ENCODE measurements around the gene AATF.

AATF gene

DNA sequence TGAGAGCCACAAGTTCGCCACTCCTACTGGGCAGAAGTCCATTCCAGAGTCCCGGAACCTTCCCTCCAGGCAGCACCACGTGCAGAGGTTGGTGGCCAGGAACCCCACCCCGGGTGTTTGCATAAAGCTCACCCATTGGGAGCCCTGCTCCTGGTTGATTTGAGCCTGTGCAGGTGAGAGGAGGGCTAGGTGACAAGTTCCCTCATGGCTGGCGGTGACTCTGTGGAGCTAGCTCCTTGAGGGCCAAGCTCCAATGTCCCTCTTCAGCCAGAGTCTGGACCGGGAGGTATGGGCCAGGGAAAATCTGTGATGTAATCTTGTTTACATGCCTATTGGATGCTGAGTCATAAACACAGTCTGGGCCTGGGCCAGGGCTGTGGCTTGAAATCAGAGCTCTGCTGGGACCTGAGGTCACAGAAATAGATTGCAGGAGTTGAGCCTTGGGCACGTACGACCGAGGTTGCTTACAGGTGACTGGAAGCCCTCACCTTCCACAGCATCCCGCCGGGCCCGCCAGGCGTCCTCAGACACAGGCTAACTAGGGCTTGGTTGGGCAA, 118.9 kb downstream of the AATF start:
- in situ Hi-C loops (cut with HindIII; ENCODE audit: low sequenced_read_pairs), result loop anchor here (25.0 kb wide), 1 partner anchor 305 kb away; no protein-coding TSS in a partner anchor

DNA sequence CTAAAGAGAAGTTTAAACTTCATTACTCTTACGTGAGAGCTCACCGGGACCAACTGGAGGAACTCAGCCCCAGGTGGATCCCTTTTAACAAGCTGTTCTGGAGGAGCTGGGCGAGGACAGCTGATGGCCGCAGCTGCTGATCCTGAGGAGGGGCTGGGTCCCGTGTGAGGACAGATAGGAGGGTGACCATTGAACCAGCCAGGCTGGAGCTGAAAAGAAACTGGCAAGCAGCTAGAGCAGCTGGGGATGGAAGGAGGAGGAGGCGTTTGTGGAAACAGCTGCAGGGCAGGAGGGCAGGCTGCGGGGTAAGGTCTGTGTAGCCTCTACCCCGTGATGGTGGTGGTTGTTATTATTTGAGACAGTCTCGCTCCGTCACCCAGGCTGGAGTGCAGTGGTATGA, 119.5 kb downstream of the AATF start:
- in situ Hi-C loops (cut with HindIII; ENCODE audit: low sequenced_read_pairs), result loop anchor here (25.0 kb wide), 1 partner anchor 306 kb away; no protein-coding TSS in a partner anchor

DNA sequence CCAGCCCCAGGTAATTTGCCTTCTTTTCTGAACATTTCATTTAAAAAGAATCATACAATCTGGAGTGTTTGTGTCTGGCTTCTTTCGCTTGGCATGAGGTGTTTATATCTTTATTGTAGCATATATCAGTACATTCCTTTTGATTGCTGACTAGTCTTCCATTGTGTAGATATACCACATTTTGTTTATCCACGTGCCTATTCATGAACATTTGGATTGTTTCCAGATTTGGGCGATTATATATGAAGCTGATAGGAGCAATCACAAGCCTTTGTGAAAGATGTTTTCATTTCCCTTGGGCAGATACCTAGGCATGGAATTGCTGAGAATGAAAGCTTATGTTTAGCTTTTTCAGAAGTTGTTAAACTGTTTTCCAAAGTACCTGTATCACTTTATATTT, 120.3 kb downstream of the AATF start:
- in situ Hi-C loops (cut with HindIII; ENCODE audit: low sequenced_read_pairs), result loop anchor here (25.0 kb wide), 1 partner anchor 307 kb away; no protein-coding TSS in a partner anchor

DNA sequence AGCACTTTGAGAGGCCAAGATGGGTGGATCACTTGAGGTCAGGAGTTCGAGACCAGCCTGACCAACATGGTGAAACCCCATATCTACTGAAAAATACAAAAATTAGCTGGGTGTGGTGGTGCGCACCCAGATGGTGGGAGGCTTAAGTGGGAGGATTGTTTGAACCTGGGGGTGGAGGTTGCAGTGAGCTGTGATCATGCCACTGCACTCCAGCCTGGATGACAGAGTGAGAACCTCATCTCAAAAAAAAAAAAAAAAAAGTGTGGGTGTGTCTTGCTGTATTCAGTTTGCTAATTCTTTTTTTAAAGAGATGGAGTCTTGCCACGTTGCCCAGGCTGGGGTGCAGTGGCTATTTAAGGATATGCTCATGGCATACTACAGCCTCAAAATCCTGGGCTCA, 124.7 kb downstream of the AATF start:
- in situ Hi-C loops (cut with HindIII; ENCODE audit: low sequenced_read_pairs), result loop anchor here (25.0 kb wide), 1 partner anchor 311 kb away; no protein-coding TSS in a partner anchor

DNA sequence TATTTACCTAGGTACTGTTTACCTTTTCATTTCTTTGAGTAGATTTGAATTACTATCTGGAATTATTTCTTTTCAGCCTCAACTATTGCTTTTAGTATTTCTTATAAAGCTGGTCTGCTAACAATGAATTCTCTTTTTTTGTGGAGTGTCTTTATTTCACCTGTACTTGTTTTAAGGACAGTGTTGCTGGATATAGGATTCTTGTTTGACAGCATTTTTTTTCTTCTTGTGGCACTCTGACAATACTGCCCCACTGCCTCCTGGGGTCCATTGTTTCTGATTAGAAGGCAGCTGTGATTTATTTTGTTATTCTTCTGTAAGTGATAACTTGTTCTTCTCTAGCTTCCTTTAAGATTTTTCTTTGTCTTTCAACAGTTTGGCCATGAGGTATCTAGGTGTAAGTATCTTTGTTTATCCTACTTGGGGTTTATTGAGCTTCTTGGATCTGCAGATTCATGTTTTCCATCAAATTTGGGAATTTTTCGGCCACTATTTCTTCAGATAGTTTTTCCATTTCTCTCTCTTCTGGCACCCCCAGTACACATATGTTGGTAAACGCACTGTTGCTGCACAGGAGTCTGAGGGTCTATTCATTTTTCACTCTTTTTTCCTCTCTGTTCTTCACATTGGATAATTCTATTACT, 130.4 kb downstream of the AATF start:
- in situ Hi-C loops (cut with HindIII; ENCODE audit: low sequenced_read_pairs), result no loop called here

DNA sequence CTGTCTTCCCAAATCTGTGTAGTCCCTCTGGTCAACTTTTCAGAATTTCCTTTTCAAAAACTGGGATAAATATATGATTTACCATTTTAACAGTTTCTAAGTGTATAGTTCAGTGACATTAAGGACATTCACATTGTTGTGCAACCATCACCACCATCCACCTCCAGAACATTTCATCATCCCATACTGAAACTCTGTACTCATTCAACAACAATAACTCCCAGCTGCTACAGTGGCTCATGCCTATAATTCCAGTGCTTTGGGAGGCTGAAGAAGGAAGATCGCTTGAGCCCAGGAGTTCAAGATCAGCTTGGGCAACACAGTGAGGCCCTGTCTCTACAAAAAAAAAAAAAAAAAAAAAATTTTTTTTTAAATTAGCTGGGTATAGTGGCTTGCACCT, 131.0 kb downstream of the AATF start:
- in situ Hi-C loops (cut with HindIII; ENCODE audit: low sequenced_read_pairs), result no loop called here

DNA sequence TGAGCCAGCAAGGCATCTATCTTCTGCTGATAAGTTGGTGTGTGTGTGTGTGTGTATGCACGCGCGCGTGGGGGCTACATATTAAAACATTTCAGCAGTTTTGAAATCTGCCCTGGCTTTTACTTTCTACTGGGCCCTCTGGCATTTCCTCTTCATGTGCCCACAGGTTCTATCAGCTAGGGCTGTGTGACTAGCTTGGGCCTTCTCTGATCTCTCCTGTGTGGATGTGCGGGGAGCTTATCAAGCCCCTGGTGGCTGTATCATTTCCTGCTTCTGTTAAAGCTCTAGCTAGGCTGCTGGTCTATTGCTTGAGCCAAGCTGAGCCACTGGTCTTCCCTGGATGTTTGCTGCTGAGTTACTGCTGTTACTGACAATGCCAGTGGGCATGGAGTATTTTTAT, 132.5 kb downstream of the AATF start:
- in situ Hi-C loops (cut with HindIII; ENCODE audit: low sequenced_read_pairs), result no loop called here

DNA sequence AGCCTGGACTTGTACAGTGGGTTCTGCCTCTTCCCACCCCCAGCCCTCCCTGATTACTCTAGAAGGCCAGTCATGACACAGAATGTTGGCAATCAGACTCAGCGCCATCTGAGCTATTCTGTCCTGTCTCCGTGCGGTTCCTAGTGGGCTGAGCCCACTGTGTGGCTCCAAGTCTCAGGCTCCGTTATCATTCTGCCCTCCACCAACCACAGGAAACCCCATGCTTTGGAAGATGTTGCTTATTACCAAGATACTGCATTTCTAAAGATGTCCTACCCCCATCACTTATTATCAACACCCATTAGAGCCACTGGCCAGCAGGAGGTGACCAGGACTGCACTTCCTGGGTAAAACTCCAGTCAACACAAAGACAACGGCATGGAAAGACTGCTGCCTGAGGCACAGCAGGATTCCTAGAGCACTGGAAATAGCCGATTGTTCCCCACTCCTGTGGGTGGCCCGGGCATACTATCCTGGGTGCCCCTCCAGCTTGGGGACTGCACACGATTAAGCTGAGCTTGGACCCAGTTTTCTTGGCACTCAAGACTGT, 133.6 kb downstream of the AATF start:
- in situ Hi-C loops (cut with HindIII; ENCODE audit: low sequenced_read_pairs), result no loop called here

DNA sequence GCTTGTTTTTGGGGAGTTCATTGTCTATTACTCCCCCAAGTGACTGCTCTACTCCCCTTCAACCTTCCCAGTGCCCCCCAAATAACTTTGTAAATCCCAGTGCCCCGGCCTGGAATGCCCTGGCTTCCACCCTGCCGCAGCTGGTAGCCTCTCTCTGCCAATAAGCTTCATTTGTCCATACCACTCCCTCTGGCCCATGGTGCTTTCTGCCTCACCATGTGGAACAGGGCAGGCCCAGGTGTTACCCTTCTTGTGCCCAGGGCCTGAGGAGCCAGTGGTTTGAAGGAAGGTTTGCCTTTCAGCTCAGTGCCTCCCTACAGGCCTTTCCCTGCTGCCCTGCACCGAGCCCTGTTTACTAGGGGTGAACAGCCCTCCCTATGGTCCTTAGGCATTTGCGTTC, 134.2 kb downstream of the AATF start:
- in situ Hi-C loops (cut with HindIII; ENCODE audit: low sequenced_read_pairs), result no loop called here

DNA sequence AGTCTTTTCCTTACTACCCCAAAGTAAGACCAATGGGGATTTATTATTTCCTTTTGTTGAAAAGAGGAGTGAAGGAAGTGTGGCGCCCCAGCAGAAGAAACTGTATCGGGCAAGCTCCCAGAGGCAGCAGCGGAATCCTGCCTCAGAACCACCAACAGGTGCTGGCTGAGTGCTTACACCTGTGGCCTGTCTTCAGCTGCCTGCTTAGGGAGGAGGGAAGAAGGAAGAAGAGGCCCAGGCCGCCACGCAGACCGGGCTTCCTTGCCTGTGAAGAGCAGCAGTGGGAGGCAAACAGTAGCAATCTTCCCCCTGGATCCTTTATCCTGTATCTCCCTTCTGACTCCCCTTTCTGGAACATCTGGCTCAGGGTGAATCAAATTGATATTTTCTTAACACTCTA, 134.7 kb downstream of the AATF start:
- in situ Hi-C loops (cut with HindIII; ENCODE audit: low sequenced_read_pairs), result no loop called here

DNA sequence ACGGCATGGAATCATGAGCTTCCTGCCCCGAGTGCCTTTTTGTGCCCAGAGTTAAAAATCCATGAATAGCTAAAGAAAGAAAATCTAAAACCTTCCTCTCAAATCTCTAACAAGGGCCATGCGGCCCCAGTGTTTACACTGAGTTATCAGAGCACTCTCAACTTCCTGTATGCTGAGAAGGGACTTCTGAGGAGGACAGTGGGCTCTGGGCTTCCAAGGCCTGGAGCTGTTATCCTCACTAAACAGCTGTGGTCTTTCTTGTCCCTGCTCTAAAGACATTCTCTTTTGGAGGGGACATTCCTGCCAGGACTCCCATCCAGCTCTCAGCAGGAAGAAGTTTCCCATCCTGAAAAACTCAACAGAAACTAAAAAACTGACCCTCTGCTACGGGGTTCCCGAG, 135.6 kb downstream of the AATF start:
- in situ Hi-C loops (cut with HindIII; ENCODE audit: low sequenced_read_pairs), result no loop called here

DNA sequence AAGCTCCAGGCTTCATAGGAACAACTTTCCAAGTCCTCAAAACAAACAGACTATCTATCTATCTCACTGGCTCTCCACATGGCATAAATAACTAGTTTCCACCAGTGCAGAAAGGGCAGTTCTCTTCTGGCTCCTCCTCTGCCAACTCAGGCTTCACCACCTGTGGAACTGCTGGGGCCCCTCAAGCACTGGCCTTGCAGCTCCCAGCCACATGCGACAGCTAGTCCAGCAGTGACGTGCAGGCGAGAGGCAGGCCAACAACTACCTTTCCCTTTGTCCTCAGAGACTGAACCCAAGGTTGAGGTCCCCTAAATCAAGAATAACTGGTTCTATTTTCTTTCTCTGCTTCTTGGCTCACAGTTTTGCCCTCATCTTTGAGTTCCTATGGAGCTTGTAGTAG, 137.6 kb downstream of the AATF start:
- in situ Hi-C loops (cut with HindIII; ENCODE audit: low sequenced_read_pairs), result no loop called here

DNA sequence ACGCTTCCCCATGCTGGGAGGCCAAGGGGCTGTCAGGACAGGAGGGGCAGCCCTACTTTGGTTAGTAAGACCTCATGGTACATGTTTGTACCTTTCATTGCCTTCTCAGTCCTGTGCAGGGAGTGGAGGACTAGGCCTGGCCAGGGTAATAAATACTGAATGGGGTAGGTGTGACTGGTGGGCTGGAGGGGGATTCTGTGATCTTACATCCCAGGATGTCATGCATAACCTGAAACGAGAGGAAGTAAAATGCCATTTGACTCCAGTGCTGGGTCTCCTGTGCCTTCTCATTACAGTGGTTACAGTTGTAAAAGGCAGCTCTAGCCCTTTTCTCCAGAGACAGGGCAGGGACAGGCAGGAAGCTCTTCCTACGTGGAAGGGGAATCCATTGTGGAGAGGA, 138.2 kb downstream of the AATF start:
- in situ Hi-C loops (cut with HindIII; ENCODE audit: low sequenced_read_pairs), result no loop called here

DNA sequence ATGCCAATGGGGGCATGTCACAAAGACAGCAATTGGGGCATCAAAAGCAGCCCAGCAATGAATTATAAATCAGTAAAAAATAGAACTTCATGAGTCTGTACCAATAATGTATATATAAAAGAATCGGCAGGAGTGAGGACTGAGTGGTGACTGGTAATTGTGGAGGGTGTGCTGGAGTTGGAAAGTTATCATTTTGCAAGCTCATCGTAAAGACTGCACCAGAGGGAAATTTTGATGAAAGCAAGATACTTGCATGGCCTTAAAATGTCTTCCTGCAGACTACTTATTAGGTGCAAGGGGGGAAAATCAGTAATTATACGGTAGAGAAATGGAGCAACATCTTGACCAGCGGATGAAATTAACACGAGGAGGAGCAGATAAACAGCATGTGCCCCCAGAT, 138.9 kb downstream of the AATF start:
- in situ Hi-C loops (cut with HindIII; ENCODE audit: low sequenced_read_pairs), result no loop called here

DNA sequence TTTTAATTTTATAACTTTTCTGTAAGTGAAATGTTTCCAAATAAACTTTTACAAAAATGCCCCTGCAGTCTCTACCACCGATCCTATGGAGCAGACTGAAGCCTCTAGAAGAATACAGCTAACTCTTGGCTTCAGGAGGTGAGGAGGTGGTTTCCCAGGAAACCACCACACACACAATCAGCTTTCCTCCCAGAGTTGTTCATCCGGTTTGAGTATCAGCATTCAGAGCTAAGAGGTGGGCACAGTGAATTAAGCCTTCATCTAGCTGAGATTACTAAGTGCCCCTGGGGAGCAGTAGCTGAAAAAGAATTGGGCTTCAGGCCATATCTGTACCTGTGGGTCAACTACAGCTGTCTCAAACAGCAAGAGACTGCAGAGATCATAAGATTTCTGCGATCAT, 139.7 kb downstream of the AATF start:
- in situ Hi-C loops (cut with HindIII; ENCODE audit: low sequenced_read_pairs), result no loop called here

DNA sequence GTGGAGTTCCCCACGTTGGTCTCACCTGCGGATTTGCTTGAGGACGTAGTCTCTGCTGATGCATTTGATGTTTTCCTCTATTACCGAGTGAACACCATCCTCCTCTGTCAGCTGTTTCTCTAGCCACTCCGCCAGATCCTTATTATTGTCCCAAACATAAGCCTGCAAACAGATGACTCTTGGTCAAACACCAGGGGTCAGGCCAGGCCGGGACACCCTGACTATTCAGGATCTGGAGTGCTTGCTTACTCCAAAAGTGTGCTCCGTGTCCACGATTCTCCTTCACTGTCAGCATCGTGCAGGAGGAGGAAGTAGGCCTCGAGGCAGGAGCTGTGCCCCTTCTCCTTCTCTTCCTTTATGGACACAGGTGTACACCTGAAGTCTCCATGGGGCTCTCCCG, 140.2 kb downstream of the AATF start:
- in situ Hi-C loops (cut with HindIII; ENCODE audit: low sequenced_read_pairs), result no loop called here

DNA sequence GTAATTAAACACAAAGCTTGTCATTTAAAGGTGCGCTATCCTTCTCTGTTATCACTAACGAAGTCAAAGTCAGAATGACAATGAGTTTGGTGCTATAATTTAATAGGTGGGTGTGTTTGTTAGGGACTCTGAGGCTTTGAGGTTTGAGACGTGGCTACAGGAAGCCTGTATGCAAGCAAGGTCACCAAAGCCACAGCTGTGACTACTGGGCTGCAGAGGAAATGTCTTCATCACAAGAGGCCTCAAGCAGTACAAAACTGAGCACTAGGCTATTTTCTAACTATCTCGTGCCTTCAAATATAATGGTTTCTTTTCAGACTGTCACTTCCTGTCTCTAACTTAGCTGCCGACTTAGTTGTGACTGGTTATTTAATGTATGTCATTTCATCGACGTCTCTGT, 141.2 kb downstream of the AATF start:
- in situ Hi-C loops (cut with HindIII; ENCODE audit: low sequenced_read_pairs), result no loop called here

DNA sequence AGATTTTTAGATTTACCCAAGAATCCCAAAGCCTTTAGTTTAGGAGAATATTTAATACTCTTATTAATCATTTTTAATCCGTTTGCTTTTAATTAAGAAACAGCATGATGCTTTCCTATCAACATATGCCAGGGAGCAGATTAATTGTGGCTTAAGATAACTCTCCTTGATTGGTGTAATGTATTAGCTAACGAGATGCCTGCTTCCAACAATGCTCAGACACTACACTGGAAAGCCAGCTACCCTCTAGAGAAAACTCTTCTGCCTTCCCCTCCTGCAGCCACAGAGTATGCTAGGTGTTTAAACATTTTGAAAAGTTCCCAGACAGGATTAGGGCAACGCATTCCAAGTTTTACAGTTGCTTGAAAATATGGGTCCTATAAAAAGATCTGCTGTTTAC, 142.2 kb downstream of the AATF start:
- in situ Hi-C loops (cut with HindIII; ENCODE audit: low sequenced_read_pairs), result no loop called here

DNA sequence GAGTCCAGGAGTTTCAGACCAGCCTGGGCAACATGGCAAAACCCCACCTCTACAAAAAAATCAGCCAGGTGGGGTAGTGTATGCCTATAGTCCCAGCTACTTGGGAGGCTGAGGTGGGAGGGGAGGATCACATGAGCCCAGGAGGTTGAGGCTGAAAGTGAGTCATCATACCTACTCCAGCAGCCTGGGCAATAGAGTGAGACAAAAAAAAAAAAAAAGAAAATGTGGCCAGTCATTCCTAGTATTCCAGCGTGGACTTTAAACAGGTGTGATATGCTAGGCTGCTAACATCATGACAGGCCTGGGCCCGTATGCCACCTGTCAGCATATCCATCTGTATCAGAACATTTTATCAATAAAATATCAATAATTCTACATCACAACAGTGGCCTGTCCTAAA, 143.3 kb downstream of the AATF start:
- in situ Hi-C loops (cut with HindIII; ENCODE audit: low sequenced_read_pairs), result no loop called here

DNA sequence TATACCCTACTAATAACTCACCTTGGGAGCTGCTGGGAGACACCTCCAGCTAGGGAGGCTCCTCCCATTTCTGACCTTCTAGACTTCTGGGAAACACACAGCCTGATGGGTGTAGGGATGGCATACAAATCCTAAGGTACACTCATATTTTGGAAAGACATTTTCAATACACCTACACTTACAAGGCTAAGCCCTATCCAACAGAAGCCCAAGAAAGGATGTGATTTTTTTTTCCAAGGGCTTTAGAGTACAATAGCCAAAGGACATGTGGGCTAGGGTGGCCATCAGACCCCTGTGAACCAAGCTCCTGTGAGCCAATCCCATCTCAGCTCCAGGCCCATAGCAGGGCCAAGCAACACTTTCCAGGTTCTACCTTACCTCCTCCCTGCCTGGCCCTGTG, 143.9 kb downstream of the AATF start:
- in situ Hi-C loops (cut with HindIII; ENCODE audit: low sequenced_read_pairs), result no loop called here

DNA sequence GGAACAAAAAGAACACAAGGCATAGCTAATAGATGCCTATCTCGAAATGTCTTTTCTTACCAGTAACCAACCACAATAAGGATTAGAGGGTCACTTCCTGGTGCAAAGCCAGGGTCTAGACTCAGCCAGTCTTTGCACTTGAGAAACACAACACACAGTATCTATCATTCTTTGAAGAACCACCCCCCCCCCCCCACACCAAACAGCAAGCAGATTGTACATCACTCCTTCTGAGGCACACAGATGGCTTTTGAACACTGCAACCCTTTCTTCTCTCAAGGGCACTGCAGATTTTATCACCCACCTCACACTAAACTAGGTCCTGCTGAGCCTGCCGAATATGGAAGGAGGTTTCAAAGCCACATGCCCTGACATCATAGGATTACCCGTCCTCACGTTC, 145.6 kb downstream of the AATF start:
- in situ Hi-C loops (cut with HindIII; ENCODE audit: low sequenced_read_pairs), result no loop called here

DNA sequence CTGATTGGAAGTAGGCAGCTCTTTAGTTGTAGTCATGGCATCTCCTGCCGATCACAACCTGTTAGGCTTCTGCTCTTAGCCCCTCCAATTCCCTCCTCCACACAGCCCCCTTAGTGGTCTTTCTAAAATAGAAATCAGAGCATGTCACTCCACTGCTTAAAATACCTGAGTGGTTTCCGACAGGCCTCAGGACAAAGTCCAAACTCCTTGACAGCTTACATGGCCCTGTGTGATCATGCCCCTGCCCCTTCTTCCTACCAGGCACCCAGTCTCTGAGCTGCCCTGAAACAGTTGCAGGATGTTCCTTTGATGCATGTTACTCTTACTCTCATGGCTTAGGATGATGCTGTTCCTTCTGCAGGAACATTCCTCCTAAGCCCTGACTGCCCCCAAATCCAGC, 147.3 kb downstream of the AATF start:
- in situ Hi-C loops (cut with HindIII; ENCODE audit: low sequenced_read_pairs), result no loop called here

DNA sequence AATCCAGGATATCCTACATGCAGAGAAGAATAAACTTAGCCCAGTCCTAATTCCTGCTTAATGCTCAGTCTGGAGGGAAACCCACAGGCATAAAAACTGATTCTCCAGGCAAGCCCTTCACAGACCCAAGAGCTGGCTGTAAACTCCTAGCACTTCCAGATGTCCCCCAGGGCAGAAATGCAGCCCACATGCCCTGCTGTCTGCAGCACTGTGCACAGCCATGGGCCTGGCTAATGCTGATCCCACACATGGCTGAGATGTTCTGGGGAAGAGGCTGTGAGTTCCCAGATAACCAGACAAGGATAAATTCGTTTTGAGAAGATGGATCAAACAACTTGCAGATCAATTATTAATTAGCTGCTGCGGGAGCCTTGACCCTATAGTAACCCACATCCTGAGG, 148.4 kb downstream of the AATF start:
- in situ Hi-C loops (cut with HindIII; ENCODE audit: low sequenced_read_pairs), result no loop called here

Data from endothelial cell of hepatic sinusoid (primary cell).